ENCODE data around the gene GPR162. TPM values are rescaled to one million over a fixed set of nuclear protein-coding genes. Genes with fewer than 3 reads are reported as not detected.
"Not testable (repeated sequence)": the region's sequence is repeated elsewhere in the genome, so short reads cannot be mapped to it uniquely, and the experiment has no call there.

Gene GPR162
- total and polyA plus RNA-seq, 12 donors = 1.1 to 42.6 (median 5.1) TPM

GRCh38 chr12:6869049-6870021, 47.7 kb downstream of the GPR162 start:
- H3K27me3 ChIP-seq = no peaks in the 10 kb centered on the region
- peak; percentile 85 to 94 (median 89) for DNase-seq
- WGBS, 4 donors = 16 to 21% (median 19%) methylated on average over 9 to 12 of the region's 12 CpGs
- intact Hi-C loops (cut with DNase I) = loop anchor here in 1 of 2 donors (10.0 kb wide), 1 partner anchor 85 kb away; the partner anchor contains the start of gene PTPN6
- TF ChIP-seq CTCF (IDR thresholded peaks at IDR 0.05) (peak; percentile 85 to 92 (median 90)), POLR2A (IDR thresholded peaks at IDR 0.05) (no peak)
- H3K36me3 ChIP-seq (replicated peaks in 1 of 2) = peaks cover 0 to 47% of the 10 kb centered on the region in 2 donors
- peak overlapping the region in 1 of 4 donors; percentile 93 for H3K4me3 ChIP-seq
- H3K27ac ChIP-seq = peak overlapping the region; percentile 9 to 98 (median 97)
- H3K4me1 ChIP-seq (replicated peaks in 1 of 2) = peaks cover 31 to 56% of the 10 kb centered on the region in 2 donors
- H3K9me3 ChIP-seq (replicated peaks in 1 of 3) = no peaks in the 10 kb centered on the region

GRCh38 chr12:6870304-6870703, 48.7 kb downstream of the GPR162 start:
- Histone ChIP-seq H3K36me3 (replicated peaks in 1 of 2) (peaks cover 0 to 37% of the 10 kb centered on the region in 2 donors), H3K27ac (peak overlapping the region in 4 of 5 donors; percentile 9 to 98 (median 63)), H3K4me1 (replicated peaks in 1 of 2) (peaks cover 31 to 56% of the 10 kb centered on the region in 2 donors)
- not testable (repeated sequence) for H3K27me3 ChIP-seq; H3K4me3 ChIP-seq; H3K9me3 ChIP-seq (replicated peaks in 1 of 3); DNase-seq
- 42 to 59% (median 48%) methylated on average over 4 of the region's 4 CpGs for WGBS, 4 donors
- intact Hi-C loops (cut with DNase I) = loop anchor here in 1 of 2 donors (10.0 kb wide), 1 partner anchor 84 kb away; the partner anchor contains the start of gene PTPN6

DNA sequence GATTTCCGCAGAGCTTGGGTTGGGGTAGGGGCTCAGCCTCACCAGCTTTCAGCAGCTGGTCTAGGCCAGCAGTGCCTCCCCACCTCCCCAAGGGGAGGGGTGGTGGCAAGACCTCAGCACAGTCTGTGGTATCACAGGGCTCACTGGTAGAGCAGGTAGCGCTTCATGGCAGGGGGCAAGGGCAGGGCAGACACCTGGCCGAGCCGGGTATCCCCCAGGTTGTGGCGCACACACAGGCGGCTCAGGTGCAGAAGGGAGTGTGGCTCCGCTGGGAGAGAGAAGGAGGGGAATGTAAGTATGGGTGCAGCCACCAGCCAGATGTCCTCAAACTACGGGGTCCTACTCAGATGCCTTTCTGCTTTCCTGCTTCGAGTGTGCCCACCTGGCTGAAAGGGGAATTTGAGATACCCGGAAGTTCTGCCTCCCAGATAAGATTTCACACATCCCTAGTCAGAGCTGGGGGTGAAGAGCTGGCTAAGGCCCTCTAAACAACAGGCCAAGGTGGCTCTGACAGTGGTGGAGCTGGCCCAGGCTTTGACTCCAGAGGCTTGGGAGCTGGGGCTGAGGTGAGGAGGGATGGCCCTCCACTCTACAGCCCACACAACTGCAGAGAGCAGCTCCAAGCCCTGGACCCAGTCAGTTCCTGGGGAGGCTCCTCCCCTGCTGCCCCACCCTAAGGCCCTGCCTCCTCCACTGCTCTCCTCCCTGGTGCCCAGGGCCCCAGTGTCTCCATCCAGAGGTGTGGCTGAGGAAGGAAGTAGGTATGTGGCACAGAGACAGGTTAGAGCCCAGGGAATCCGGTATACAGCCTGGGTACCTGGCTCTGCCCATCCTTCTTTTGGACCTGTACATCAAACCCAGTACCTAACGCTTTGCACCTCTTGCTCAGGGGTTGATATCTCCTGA, 49.7 kb downstream of the GPR162 start:
- Histone ChIP-seq H3K4me1 (replicated peaks in 1 of 2) (peaks cover 31 to 56% of the 10 kb centered on the region in 2 donors), H3K4me3 (peak overlapping the region in 1 of 4 donors; percentile 91), H3K27me3 (no peaks in the 10 kb centered on the region), H3K27ac (peak overlapping the region in 3 of 5 donors; percentile 29 to 89 (median 65)), H3K9me3 (replicated peaks in 1 of 3) (no peaks in the 10 kb centered on the region), H3K36me3 (replicated peaks in 1 of 2) (peaks cover 0 to 29% of the 10 kb centered on the region in 2 donors)
- intact Hi-C loops (cut with DNase I) = loop anchor here in 1 of 2 donors (10.0 kb wide), 1 partner anchor 83 kb away; the partner anchor contains the start of gene PTPN6
- no peak for TF ChIP-seq CTCF (IDR thresholded peaks at IDR 0.05)
- no peak for TF ChIP-seq POLR2A (IDR thresholded peaks at IDR 0.05)
- 63 to 69% (median 64%) methylated on average over 7 to 12 of the region's 12 CpGs for WGBS, 4 donors
- peak in 2 of 7 donors; percentile 34 to 35 for DNase-seq
